ENCODE data around the gene CFAP298.

Gene CFAP298

GRCh38 chr21:32653326-32653901 is 41.2 kb upstream of the CFAP298 start:
- peak; percentile 7 to 29 for DNase-seq (ENCODE audit: low read depth in 1 of 2, low spot score in 1 of 2)
- Histone ChIP-seq H3K27me3 (ENCODE audit: insufficient read depth, poor library complexity, severe bottlenecking) (no peaks in the 10 kb centered on the region), H3K27ac (replicated peaks) (no peak overlapping the region), H3K4me3 (replicated peaks; ENCODE audit: insufficient read depth, low read length) (no peak overlapping the region)
- TF ChIP-seq GABPA (IDR thresholded peaks at IDR 0.05; ENCODE audit: low read depth): no peak
- TF ChIP-seq SPI1 (IDR thresholded peaks at IDR 0.05; ENCODE audit: borderline replicate concordance, low read depth): no peak
- TF ChIP-seq, protein P1, sequence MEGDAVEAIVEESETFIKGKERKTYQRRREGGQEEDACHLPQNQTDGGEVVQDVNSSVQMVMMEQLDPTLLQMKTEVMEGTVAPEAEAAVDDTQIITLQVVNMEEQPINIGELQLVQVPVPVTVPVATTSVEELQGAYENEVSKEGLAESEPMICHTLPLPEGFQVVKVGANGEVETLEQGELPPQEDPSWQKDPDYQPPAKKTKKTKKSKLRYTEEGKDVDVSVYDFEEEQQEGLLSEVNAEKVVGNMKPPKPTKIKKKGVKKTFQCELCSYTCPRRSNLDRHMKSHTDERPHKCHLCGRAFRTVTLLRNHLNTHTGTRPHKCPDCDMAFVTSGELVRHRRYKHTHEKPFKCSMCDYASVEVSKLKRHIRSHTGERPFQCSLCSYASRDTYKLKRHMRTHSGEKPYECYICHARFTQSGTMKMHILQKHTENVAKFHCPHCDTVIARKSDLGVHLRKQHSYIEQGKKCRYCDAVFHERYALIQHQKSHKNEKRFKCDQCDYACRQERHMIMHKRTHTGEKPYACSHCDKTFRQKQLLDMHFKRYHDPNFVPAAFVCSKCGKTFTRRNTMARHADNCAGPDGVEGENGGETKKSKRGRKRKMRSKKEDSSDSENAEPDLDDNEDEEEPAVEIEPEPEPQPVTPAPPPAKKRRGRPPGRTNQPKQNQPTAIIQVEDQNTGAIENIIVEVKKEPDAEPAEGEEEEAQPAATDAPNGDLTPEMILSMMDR (IDR thresholded peaks at IDR 0.05; ENCODE audit: insufficient read depth, low read length): peak; percentile 59
- TF ChIP-seq POLR2AphosphoS5 (IDR thresholded peaks at IDR 0.05; ENCODE audit: low read depth): no peak
- no peak for TF ChIP-seq REST (IDR thresholded peaks at IDR 0.05; ENCODE audit: insufficient replicate concordance, low read depth)

DNA sequence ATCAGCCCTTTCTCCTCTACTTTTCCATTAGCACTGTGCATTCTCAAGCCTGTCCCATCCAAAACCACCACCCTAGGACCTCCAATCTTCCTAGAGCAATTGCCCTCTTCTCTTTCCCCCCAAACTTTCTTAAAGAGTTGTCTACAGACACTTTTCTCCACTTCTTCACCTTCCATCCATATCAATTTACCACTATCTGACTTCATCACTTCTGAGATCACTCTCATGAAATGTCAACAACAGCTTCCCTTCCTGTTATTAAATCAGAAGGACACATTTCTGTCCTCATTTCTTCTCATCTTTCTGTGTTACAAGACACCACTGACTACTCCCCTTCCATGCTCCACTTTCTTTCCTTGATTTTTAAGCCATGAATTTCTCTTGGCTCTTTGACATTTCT is 36.0 kb upstream of the CFAP298 start:
- no peak for DNase-seq (ENCODE audit: low read depth in 1 of 2, low spot score in 1 of 2)
- H3K4me3 ChIP-seq (replicated peaks; ENCODE audit: insufficient read depth, low read length): no peak overlapping the region
- no peak overlapping the region for H3K27ac ChIP-seq (replicated peaks)
- TF ChIP-seq, protein P1 (IDR thresholded peaks at IDR 0.05; ENCODE audit: insufficient read depth, low read length): no peak
- TF ChIP-seq SPI1 (IDR thresholded peaks at IDR 0.05; ENCODE audit: borderline replicate concordance, low read depth) (no peak), POLR2AphosphoS5 (IDR thresholded peaks at IDR 0.05; ENCODE audit: low read depth) (no peak), REST (IDR thresholded peaks at IDR 0.05; ENCODE audit: insufficient replicate concordance, low read depth) (no peak), GABPA (IDR thresholded peaks at IDR 0.05; ENCODE audit: low read depth) (no peak)
- no peaks in the 10 kb centered on the region for H3K27me3 ChIP-seq (ENCODE audit: insufficient read depth, poor library complexity, severe bottlenecking)

DNA sequence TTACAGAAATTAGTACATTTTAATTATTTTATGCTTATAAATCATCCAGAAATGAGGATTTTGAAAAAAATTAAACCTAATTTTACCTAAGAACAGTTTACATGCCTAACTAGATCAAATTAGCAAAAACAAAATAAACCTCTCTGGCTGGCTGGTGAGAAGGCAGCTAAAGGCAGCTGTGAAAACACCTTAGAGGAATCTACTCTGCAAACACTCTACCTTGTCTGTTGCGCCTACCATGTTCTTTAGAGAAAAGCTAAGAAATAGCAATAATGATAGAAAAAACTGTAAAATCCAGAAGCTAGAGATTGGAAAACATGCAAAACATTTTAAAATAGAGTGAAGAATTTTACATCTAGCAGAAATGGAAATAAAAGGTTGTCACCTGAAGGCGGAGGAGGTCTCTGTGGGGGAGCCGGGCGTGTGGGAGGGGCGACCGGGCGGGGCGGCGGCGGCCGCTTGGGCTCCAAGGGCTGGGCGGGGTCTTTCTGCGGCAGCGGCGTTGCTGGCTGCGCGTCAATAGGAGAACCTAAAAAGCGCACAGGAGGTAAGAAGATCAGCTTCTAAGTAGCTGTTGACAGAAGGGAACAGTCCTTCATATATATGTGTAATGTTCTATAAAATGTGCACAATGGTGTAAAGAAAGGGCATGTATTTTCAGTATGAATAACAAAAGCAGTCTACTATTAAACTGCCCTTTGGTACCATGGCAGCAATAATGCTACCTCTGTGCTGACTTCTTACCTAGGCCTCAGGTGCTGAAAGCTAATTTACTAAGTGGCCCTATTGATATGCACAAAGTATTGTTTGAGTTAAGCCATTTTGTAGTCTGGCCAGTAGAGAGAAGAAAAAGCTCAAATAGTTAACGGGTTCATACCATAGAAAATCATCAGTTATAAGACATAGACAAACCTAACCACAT is 33.3 kb upstream of the CFAP298 start:
- no peak for DNase-seq (ENCODE audit: low read depth in 1 of 2, low spot score in 1 of 2)
- Histone ChIP-seq H3K4me3 (replicated peaks; ENCODE audit: insufficient read depth, low read length) (no peak overlapping the region), H3K27ac (replicated peaks) (no peak overlapping the region), H3K27me3 (ENCODE audit: insufficient read depth, poor library complexity, severe bottlenecking) (no peaks in the 10 kb centered on the region)
- TF ChIP-seq GABPA (IDR thresholded peaks at IDR 0.05; ENCODE audit: low read depth): no peak
- TF ChIP-seq REST (IDR thresholded peaks at IDR 0.05; ENCODE audit: insufficient replicate concordance, low read depth): no peak
- TF ChIP-seq SPI1 (IDR thresholded peaks at IDR 0.05; ENCODE audit: borderline replicate concordance, low read depth): no peak
- TF ChIP-seq, protein P1 (IDR thresholded peaks at IDR 0.05; ENCODE audit: insufficient read depth, low read length): no peak
- TF ChIP-seq POLR2AphosphoS5 (IDR thresholded peaks at IDR 0.05; ENCODE audit: low read depth): no peak

Measured in HL-60 (cell line).